Small intestine (tissue), 7 donors: Measurements from ENCODE around the gene CRYL1. TPM values are rescaled to one million over a fixed set of nuclear protein-coding genes. Genes with fewer than 3 reads are reported as not detected.
A peak's percentile ranks its signal among the peaks of the same experiment; 100 is the strongest.

Source experiments
- DNase-seq, 2 donors: peaks; one replicate each; pipeline versions ENCODE4 v3.0.0 to v3.0.0-alpha.2; 2013
- FAIRE-seq: peaks from 2 replicates; lab custom pipeline; 2012; peaks lifted over from hg19 to GRCh38; lab: Jason Lieb, UNC
- H3K27ac ChIP-seq, 3 donors: one replicate each; pipeline ENCODE4 v1.5.1; 2013; ENCODE audit warnings: low read length in 2 of 3, mild to moderate bottlenecking in 2 of 3, control low read depth in 1 of 3, inconsistent platforms in 1 of 3, low read depth in 1 of 3, moderate library complexity in 1 of 3
- H3K27me3 ChIP-seq, 3 donors: one replicate each; pipeline ENCODE4 v1.6.1; 2013; ENCODE audit warnings: low read length in 3 of 3, inconsistent platforms in 1 of 3; ENCODE audit not compliant: control insufficient read depth in 3 of 3, insufficient read depth in 3 of 3
- H3K36me3 ChIP-seq, 3 donors: one replicate each; pipeline ENCODE4 v1.6.1; 2013; ENCODE audit warnings: low read length in 3 of 3, inconsistent platforms in 1 of 3, low read depth in 1 of 3, mild to moderate bottlenecking in 1 of 3, moderate library complexity in 1 of 3; ENCODE audit not compliant: control insufficient read depth in 3 of 3, insufficient read depth in 2 of 3
- H3K4me1 ChIP-seq, 3 donors: one replicate each; pipeline ENCODE4 v1.6.1; 2013; ENCODE audit warnings: low read length in 2 of 3, inconsistent platforms in 1 of 3, low read depth in 1 of 3, mild to moderate bottlenecking in 1 of 3, moderate library complexity in 1 of 3; ENCODE audit not compliant: control insufficient read depth in 3 of 3, insufficient read depth in 2 of 3
- H3K4me3 ChIP-seq, 3 donors: one replicate each; pipeline ENCODE4 v1.5.1; 2013; ENCODE audit warnings: low read length in 3 of 3, control low read depth in 1 of 3, inconsistent platforms in 1 of 3, low read depth in 1 of 3, mild to moderate bottlenecking in 1 of 3, moderate library complexity in 1 of 3
- H3K9me3 ChIP-seq, 2 donors: one replicate each; pipeline ENCODE4 v1.6.1; 2013; ENCODE audit warnings: low read depth in 1 of 2, low read length in 1 of 2; ENCODE audit not compliant: control insufficient read depth in 2 of 2, insufficient read depth in 1 of 2
- WGBS, 3 donors: extraction: QIAGEN DNeasy Blood & Tissue Kit; methylation state at CpG; one replicate each; pipeline ENCODE4 v1.1.7; 2013; 5-methylcytosine and 5-hydroxymethylcytosine counted together
- polyA plus RNA-seq, 4 donors: library from polyadenylated mRNA; stranded (reverse) in 3 of 4; unstranded in 1 of 4; fragments of 200-250 nt in 3 of 4; fragments of 120-200 nt in 1 of 4; gene quantifications; one replicate each; pipeline versions ENCODE4 v1.2.1 to v1.2.3, GENCODE V29; 2013
- donor health status: healthy with polysubstance abuse.
- donor health status: control.
- donor health status: control.
- donor health status: Bipolar disorder and iron deficiency.
- donor health status: healthy.

Gene CRYL1
- polyA plus RNA-seq, 4 donors, result 136 to 372 (median 263) TPM

GRCh38 chr13:20470136-20470535 is 55.5 kb downstream of the CRYL1 start:
- 96 to 99% (median 97%) methylated on average over 8 of the region's 8 CpGs for WGBS, 3 donors

GRCh38 chr13:20466371-20466770 is 59.3 kb downstream of the CRYL1 start:
- no peak overlapping the region for H3K4me3 ChIP-seq
- H3K9me3 ChIP-seq, result peaks cover 0 to 2% of the 10 kb centered on the region in 2 donors
- no peaks in the 10 kb centered on the region for H3K4me1 ChIP-seq
- H3K27me3 ChIP-seq, result no peaks in the 10 kb centered on the region
- DNase-seq, result no peak
- no peak overlapping the region for H3K27ac ChIP-seq
- peaks cover 0 to 32% (median 3%) of the 10 kb centered on the region in 3 donors for H3K36me3 ChIP-seq
- WGBS, 3 donors, result 91 to 96% (median 95%) methylated on average over 2 of the region's 2 CpGs
- FAIRE-seq, result no peak

More at GRCh38 chr13:20470136-20470535, 55.5 kb downstream of the CRYL1 start:
- no peak for DNase-seq
- Histone ChIP-seq H3K27ac (no peak overlapping the region), H3K27me3 (no peaks in the 10 kb centered on the region), H3K4me3 (no peak overlapping the region), H3K9me3 (peaks cover 0 to 2% of the 10 kb centered on the region in 2 donors), H3K4me1 (no peaks in the 10 kb centered on the region), H3K36me3 (peaks cover 0 to 57% (median 13%) of the 10 kb centered on the region in 3 donors)
- no peak for FAIRE-seq

- Histone ChIP-seq H3K27me3 (no peaks in the 10 kb centered on the region), H3K36me3 (peaks cover 0 to 31% (median 3%) of the 10 kb centered on the region in 3 donors), H3K4me1 (no peaks in the 10 kb centered on the region), H3K4me3 (no peak overlapping the region), H3K27ac (no peak overlapping the region), H3K9me3 (peaks cover 0 to 2% of the 10 kb centered on the region in 2 donors)
- no peak for FAIRE-seq
- WGBS, 3 donors, result 44 to 48% (median 46%) methylated on average over 6 of the region's 6 CpGs
- peak in 1 of 2 donors; percentile 11 for DNase-seq
Observed at GRCh38 chr13:20465218-20465879, 60.3 kb downstream of the CRYL1 start.

- DNase-seq (no peak), FAIRE-seq (no peak)
- H3K36me3 ChIP-seq, result peaks cover 0 to 17% (median 3%) of the 10 kb centered on the region in 3 donors
- H3K4me1 ChIP-seq, result no peaks in the 10 kb centered on the region
- 80 to 83% (median 82%) methylated on average over 8 of the region's 8 CpGs for WGBS, 3 donors
- no peak overlapping the region for H3K4me3 ChIP-seq
- H3K27me3 ChIP-seq, result no peaks in the 10 kb centered on the region
- no peaks in the 10 kb centered on the region for H3K9me3 ChIP-seq
- no peak overlapping the region for H3K27ac ChIP-seq
Observed at GRCh38 chr13:20462921-20463320, 62.7 kb downstream of the CRYL1 start.

DNA sequence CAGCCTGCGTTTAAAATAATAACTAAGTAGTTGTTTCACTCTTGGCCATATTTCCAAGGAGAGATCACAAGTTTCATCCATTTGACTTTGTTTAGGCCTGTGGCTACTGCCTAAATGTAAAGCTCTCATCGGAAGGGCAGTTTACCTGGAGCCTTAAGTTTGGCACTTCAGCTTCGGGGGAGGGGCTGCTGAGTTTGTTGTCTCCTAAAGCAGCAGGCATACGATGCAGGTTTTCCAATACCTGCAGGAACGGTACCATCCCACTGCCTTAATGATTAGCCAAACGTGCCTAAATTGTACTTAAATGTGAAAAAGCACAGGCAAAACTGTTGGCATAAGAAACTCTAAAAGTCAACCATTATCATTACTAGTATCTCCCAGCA is 63.1 kb downstream of the CRYL1 start:
- no peak overlapping the region for H3K27ac ChIP-seq
- no peak for FAIRE-seq

GRCh38 chr13:20461860-20462532 is 63.7 kb downstream of the CRYL1 start:
- H3K4me3 ChIP-seq, result no peak overlapping the region
- H3K27me3 ChIP-seq, result no peaks in the 10 kb centered on the region
- WGBS, 3 donors, result 57 to 78% (median 73%) methylated on average over 7 to 8 of the region's 8 CpGs
- no peak overlapping the region for H3K27ac ChIP-seq
- no peak for FAIRE-seq
- peaks cover 0 to 12% (median 3%) of the 10 kb centered on the region in 3 donors for H3K36me3 ChIP-seq
- H3K9me3 ChIP-seq, result no peaks in the 10 kb centered on the region
- H3K4me1 ChIP-seq, result no peaks in the 10 kb centered on the region
- no peak for DNase-seq

More for the DNA sequence above, 63.1 kb downstream of the CRYL1 start:
- peaks cover 0 to 13% (median 3%) of the 10 kb centered on the region in 3 donors for H3K36me3 ChIP-seq
- H3K4me1 ChIP-seq, result no peaks in the 10 kb centered on the region
- DNase-seq, result no peak
- no peak overlapping the region for H3K4me3 ChIP-seq
- WGBS, 3 donors, result 80 to 88% (median 87%) methylated on average over 6 of the region's 6 CpGs
- H3K27me3 ChIP-seq, result no peaks in the 10 kb centered on the region
- H3K9me3 ChIP-seq, result no peaks in the 10 kb centered on the region

GRCh38 chr13:20461481-20461859 is 64.2 kb downstream of the CRYL1 start:
- Histone ChIP-seq H3K27me3 (no peaks in the 10 kb centered on the region), H3K4me1 (no peaks in the 10 kb centered on the region), H3K4me3 (no peak overlapping the region), H3K9me3 (no peaks in the 10 kb centered on the region), H3K36me3 (peaks cover 0 to 18% (median 3%) of the 10 kb centered on the region in 3 donors), H3K27ac (no peak overlapping the region)
- 53 to 62% (median 61%) methylated on average over 2 of the region's 2 CpGs for WGBS, 3 donors
- DNase-seq, result no peak
- no peak for FAIRE-seq

- peaks cover 0 to 15% (median 3%) of the 10 kb centered on the region in 3 donors for H3K36me3 ChIP-seq
- 79 to 94% (median 91%) methylated on average over 11 of the region's 11 CpGs for WGBS, 3 donors
- peaks cover 0 to 3% of the 10 kb centered on the region in 2 donors for H3K9me3 ChIP-seq
- DNase-seq, result no peak
- no peak overlapping the region for H3K27ac ChIP-seq
- no peak overlapping the region for H3K4me3 ChIP-seq
- no peaks in the 10 kb centered on the region for H3K4me1 ChIP-seq
- H3K27me3 ChIP-seq, result no peaks in the 10 kb centered on the region
- no peak for FAIRE-seq
Observed at GRCh38 chr13:20460761-20461160, 64.9 kb downstream of the CRYL1 start.
